NT2/D1 (cell line): ENCODE results near the gene RNF111.

Source experiments
- SUZ12 ChIP-seq: IDR thresholded peaks from 2 replicates; pipeline ENCODE4 v1.6.1; 2011; ENCODE audit not compliant: insufficient read length, insufficient read depth; ENCODE audit errors: extremely low read depth
- YY1 ChIP-seq: IDR thresholded peaks from 2 replicates; pipeline ENCODE4 v1.6.1; 2011; ENCODE audit not compliant: insufficient read length, insufficient read depth
- ZNF274 ChIP-seq: IDR thresholded peaks from 2 replicates; pipeline ENCODE4 v1.6.1; 2011; ENCODE audit warnings: mild to moderate bottlenecking, low read depth, low read length

- TF ChIP-seq ZNF274 (no peak), SUZ12 (no peak), YY1 (no peak)
Measured at GRCh38 chr15:59020322-59020721, 32.9 kb downstream of the RNF111 start.
